Stimulated activated naive CD4-positive, alpha-beta T cell treated with Interleukin-2 at 50 U/mL for 16 hours (primary cell): ENCODE data around the gene USP13.
"Not testable (repeated sequence)": the region's sequence is repeated elsewhere in the genome, so short reads cannot be mapped to it uniquely, and the experiment has no call there.

ENCODE experiments used
- DNase-seq: peaks from one replicate; lab custom pipeline; 2025; lab: John Stamatoyannopoulos, UW

Gene USP13

GRCh38 chr3:179655236-179655635 lies 2.4 kb downstream of the USP13 start:
- no peak for DNase-seq

GRCh38 chr3:179658606-179659005 lies 5.8 kb downstream of the USP13 start:
- no peak for DNase-seq

GRCh38 chr3:179660872-179661271 lies 8.0 kb downstream of the USP13 start:
- DNase-seq, result no peak

GRCh38 chr3:179661777-179662176 lies 8.9 kb downstream of the USP13 start:
- no peak for DNase-seq

GRCh38 chr3:179663093-179663492 lies 10.3 kb downstream of the USP13 start:
- no peak for DNase-seq

GRCh38 chr3:179666030-179666429 lies 13.2 kb downstream of the USP13 start:
- DNase-seq, result no peak

- no peak for DNase-seq
Measured at GRCh38 chr3:179666436-179667035, 13.7 kb downstream of the USP13 start.

GRCh38 chr3:179668429-179668828 lies 15.6 kb downstream of the USP13 start:
- DNase-seq, result no peak

GRCh38 chr3:179670311-179670710 lies 17.5 kb downstream of the USP13 start:
- no peak for DNase-seq

- no peak for DNase-seq
Measured at GRCh38 chr3:179671309-179671708, 18.5 kb downstream of the USP13 start.

- DNase-seq, result no peak
Measured at GRCh38 chr3:179671747-179672242, 19.0 kb downstream of the USP13 start.

- DNase-seq, result no peak
Measured at GRCh38 chr3:179672918-179673317, 20.1 kb downstream of the USP13 start.

GRCh38 chr3:179673523-179673922 lies 20.7 kb downstream of the USP13 start:
- DNase-seq, result no peak

- DNase-seq, result no peak
Measured at GRCh38 chr3:179676081-179676480, 23.2 kb downstream of the USP13 start.

GRCh38 chr3:179677884-179678283 lies 25.0 kb downstream of the USP13 start:
- DNase-seq, result no peak

- DNase-seq, result no peak
Measured at GRCh38 chr3:179681492-179682263, 28.8 kb downstream of the USP13 start.

- DNase-seq, result no peak
Measured at GRCh38 chr3:179682426-179683080, 29.7 kb downstream of the USP13 start.

- DNase-seq, result not testable (repeated sequence)
Measured at GRCh38 chr3:179683286-179683685, 30.4 kb downstream of the USP13 start.

- DNase-seq, result no peak
Measured at GRCh38 chr3:179687967-179688535, 35.2 kb downstream of the USP13 start.

- DNase-seq, result no peak
Measured at GRCh38 chr3:179688850-179689249, 36.0 kb downstream of the USP13 start.

GRCh38 chr3:179694731-179695130 lies 41.9 kb downstream of the USP13 start:
- no peak for DNase-seq

- no peak for DNase-seq
Measured at GRCh38 chr3:179695672-179696313, 43.0 kb downstream of the USP13 start.
